Neural cell (in vitro differentiated cells): ENCODE data around the gene CSTB. TPM values are rescaled to one million over a fixed set of nuclear protein-coding genes. Genes with fewer than 3 reads are reported as not detected.

ENCODE experiments used
- H2AFZ ChIP-seq: fragments of 200-600, 300-800 bp; sonication (generic), shearing (Covaris generic); 2 replicates; pipeline ENCODE4 v1.6.0; 2014; ENCODE audit warnings: low read depth, mild to moderate bottlenecking, antibody characterized with exemption, low read length, moderate library complexity
- H3F3A ChIP-seq: fragments of 200-600 bp; shearing (Covaris generic); 2 replicates; pipeline ENCODE4 v1.6.1; 2016; ENCODE audit warnings: mild to moderate bottlenecking, moderate library complexity, mixed read lengths, antibody characterized with exemption, low read length; ENCODE audit not compliant: insufficient read depth, poor library complexity, severe bottlenecking
- H3K27ac ChIP-seq: fragments of 200-600, 300-800 bp; sonication (generic), shearing (Covaris generic); 2 replicates; pipeline ENCODE4 v1.5.1; 2014; ENCODE audit warnings: mild to moderate bottlenecking, low read length, moderate library complexity
- H3K27me3 ChIP-seq: fragments of 300-800, 200-600 bp; sonication (generic), shearing (Covaris generic); 2 replicates; pipeline ENCODE4 v1.6.0; 2014; ENCODE audit warnings: mild to moderate bottlenecking, low read depth, low read length, moderate library complexity; ENCODE audit not compliant: insufficient read depth
- H3K36me3 ChIP-seq: fragments of 300-800, 200-600 bp; sonication (generic), shearing (Covaris generic); 2 replicates; pipeline ENCODE4 v1.5.1; 2014; ENCODE audit warnings: mild to moderate bottlenecking, antibody characterized with exemption, low read length, moderate library complexity; ENCODE audit not compliant: insufficient read depth
- H3K4me2 ChIP-seq: fragments of 300-800, 200-600 bp; sonication (generic), shearing (Covaris generic); 2 replicates; pipeline ENCODE4 v1.6.0; 2014; ENCODE audit warnings: mild to moderate bottlenecking, low read length
- H3K4me3 ChIP-seq: fragments of 300-800, 200-600 bp; sonication (generic), shearing (Covaris generic); 2 replicates; pipeline ENCODE4 v1.5.1; 2014; ENCODE audit warnings: mild to moderate bottlenecking, low read length, moderate library complexity
- H3K79me2 ChIP-seq: fragments of 200-600 bp; shearing (Covaris generic); replicated peaks from 2 replicates; pipeline ENCODE4 v1.6.0; 2014; ENCODE audit warnings: mild to moderate bottlenecking, low read length, moderate library complexity; ENCODE audit not compliant: insufficient read depth
- H3K9ac ChIP-seq: fragments of 300-800, 200-600 bp; sonication (generic), shearing (Covaris generic); 2 replicates; pipeline ENCODE4 v1.6.1; 2016; ENCODE audit warnings: mild to moderate bottlenecking, low read length, mixed read lengths
- H3K9me2 ChIP-seq: fragments of 200-600 bp; shearing (Covaris generic); 2 replicates; pipeline ENCODE4 v1.6.1; 2016; ENCODE audit warnings: mild to moderate bottlenecking, low read length, mixed read lengths; ENCODE audit not compliant: insufficient read depth
- H3K9me3 ChIP-seq: fragments of 200-600, 300-800 bp; sonication (generic), shearing (Covaris generic); 2 replicates; pipeline ENCODE4 v1.6.1; 2016; ENCODE audit warnings: mild to moderate bottlenecking, mixed run types, low read length, moderate library complexity, mixed read lengths
- H4K20me1 ChIP-seq: fragments of 200-600 bp; shearing (Covaris generic); 2 replicates; pipeline ENCODE4 v1.6.1; 2016; ENCODE audit warnings: mild to moderate bottlenecking, mixed run types; ENCODE audit not compliant: insufficient read depth
- EP300 ChIP-seq: fragments of 450-650 bp; conservative IDR thresholded peaks from 2 replicates; pipeline ENCODE4 v1.6.1; 2014; ENCODE audit warnings: antibody characterized with exemption, mild to moderate bottlenecking, moderate library complexity; ENCODE audit not compliant: poor library complexity, severe bottlenecking
- EZH2 ChIP-seq: fragments of 200-600, 300-800 bp; shearing (Covaris generic), sonication (generic); IDR thresholded peaks from 2 replicates; pipeline ENCODE4 v1.6.1; 2014; ENCODE audit warnings: antibody characterized with exemption, low read length, borderline replicate concordance, mild to moderate bottlenecking; ENCODE audit not compliant: insufficient read depth, poor library complexity, severe bottlenecking
- MXI1 ChIP-seq: fragments of 450-650 bp; conservative IDR thresholded peaks from 2 replicates; pipeline ENCODE4 v1.6.1; 2014; ENCODE audit warnings: antibody characterized with exemption, mild to moderate bottlenecking; ENCODE audit not compliant: poor library complexity, severe bottlenecking
- POLR2AphosphoS5 ChIP-seq: IDR thresholded peaks from 2 replicates; pipeline ENCODE4 v1.6.1; 2012
- RAD21 ChIP-seq: fragments of 450-650 bp; conservative IDR thresholded peaks from 2 replicates; pipeline ENCODE4 v1.6.1; 2014; ENCODE audit warnings: antibody characterized with exemption, mild to moderate bottlenecking, moderate library complexity
- SMC3 ChIP-seq: fragments of 450-650 bp; conservative IDR thresholded peaks from 2 replicates; pipeline ENCODE4 v1.6.1; 2014; ENCODE audit warnings: antibody characterized with exemption, mild to moderate bottlenecking, moderate library complexity; ENCODE audit not compliant: poor library complexity
- TAF1 ChIP-seq: IDR thresholded peaks from 2 replicates; pipeline ENCODE4 v1.6.1; 2012; ENCODE audit warnings: low read depth
- polyA plus RNA-seq: library from polyadenylated mRNA; depleted of rRNA; stranded (reverse); fragments of >200 nt; gene quantifications from 2 replicates; pipeline ENCODE4 v1.2.3, GENCODE V29; 2014
- TF ChIP-seq, protein P1 (sequence below): fragments of 450-650 bp; IDR thresholded peaks from 2 replicates; pipeline ENCODE4 v1.5.1; 2014; ENCODE audit warnings: antibody characterized with exemption, mild to moderate bottlenecking, moderate library complexity; ENCODE audit not compliant: poor library complexity, severe bottlenecking
- TF ChIP-seq, protein P2 (sequence below): IDR thresholded peaks from 2 replicates; pipeline ENCODE4 v1.6.1; 2012; ENCODE audit warnings: borderline replicate concordance

CSTB gene
- polyA plus RNA-seq, 1 donor from 2014 or later, result 9.7 TPM

DNA sequence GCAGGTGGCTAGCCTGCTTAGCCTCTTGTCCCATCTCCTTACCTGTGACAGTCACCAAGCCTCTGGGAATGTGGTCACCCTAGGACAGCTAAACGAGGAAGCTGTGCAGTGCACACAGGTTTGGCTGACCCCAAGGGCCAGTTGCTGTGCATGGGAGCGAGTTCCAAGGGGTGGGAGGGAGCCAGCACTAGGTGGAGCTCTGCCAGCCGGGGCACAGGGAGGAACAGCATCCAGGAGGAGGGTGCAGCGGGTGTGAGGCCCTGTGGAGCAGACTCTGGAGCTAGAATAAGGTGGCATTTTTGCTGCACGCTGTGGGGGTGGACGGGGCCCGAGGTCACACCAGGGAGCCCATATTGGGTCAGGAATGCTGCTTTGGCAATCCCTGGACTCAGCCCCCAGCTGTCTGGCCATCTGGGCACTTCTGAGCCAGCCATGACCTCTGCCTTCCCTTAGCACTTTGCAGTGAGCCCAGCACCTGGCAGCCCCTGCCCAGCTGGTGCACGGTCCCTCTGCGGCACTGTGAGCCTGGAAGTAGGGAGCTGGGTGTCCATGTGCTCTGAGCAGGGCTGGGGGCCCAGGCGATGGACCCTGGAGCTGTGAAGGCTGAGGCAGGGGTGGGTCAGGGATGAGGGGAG is 48.5 kb downstream of the CSTB start:
- H3K27ac ChIP-seq, result peak overlapping the region; percentile 52
- TF ChIP-seq SMC3 (no peak), POLR2AphosphoS5 (no peak), RAD21 (no peak), TAF1 (no peak), MXI1 (no peak), EZH2 (no peak), EP300 (no peak)
- TF ChIP-seq, protein P1, sequence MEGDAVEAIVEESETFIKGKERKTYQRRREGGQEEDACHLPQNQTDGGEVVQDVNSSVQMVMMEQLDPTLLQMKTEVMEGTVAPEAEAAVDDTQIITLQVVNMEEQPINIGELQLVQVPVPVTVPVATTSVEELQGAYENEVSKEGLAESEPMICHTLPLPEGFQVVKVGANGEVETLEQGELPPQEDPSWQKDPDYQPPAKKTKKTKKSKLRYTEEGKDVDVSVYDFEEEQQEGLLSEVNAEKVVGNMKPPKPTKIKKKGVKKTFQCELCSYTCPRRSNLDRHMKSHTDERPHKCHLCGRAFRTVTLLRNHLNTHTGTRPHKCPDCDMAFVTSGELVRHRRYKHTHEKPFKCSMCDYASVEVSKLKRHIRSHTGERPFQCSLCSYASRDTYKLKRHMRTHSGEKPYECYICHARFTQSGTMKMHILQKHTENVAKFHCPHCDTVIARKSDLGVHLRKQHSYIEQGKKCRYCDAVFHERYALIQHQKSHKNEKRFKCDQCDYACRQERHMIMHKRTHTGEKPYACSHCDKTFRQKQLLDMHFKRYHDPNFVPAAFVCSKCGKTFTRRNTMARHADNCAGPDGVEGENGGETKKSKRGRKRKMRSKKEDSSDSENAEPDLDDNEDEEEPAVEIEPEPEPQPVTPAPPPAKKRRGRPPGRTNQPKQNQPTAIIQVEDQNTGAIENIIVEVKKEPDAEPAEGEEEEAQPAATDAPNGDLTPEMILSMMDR, result no peak
- TF ChIP-seq, protein P2, sequence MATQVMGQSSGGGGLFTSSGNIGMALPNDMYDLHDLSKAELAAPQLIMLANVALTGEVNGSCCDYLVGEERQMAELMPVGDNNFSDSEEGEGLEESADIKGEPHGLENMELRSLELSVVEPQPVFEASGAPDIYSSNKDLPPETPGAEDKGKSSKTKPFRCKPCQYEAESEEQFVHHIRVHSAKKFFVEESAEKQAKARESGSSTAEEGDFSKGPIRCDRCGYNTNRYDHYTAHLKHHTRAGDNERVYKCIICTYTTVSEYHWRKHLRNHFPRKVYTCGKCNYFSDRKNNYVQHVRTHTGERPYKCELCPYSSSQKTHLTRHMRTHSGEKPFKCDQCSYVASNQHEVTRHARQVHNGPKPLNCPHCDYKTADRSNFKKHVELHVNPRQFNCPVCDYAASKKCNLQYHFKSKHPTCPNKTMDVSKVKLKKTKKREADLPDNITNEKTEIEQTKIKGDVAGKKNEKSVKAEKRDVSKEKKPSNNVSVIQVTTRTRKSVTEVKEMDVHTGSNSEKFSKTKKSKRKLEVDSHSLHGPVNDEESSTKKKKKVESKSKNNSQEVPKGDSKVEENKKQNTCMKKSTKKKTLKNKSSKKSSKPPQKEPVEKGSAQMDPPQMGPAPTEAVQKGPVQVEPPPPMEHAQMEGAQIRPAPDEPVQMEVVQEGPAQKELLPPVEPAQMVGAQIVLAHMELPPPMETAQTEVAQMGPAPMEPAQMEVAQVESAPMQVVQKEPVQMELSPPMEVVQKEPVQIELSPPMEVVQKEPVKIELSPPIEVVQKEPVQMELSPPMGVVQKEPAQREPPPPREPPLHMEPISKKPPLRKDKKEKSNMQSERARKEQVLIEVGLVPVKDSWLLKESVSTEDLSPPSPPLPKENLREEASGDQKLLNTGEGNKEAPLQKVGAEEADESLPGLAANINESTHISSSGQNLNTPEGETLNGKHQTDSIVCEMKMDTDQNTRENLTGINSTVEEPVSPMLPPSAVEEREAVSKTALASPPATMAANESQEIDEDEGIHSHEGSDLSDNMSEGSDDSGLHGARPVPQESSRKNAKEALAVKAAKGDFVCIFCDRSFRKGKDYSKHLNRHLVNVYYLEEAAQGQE, result no peak
- peak overlapping the region; percentile 69 for H3K9ac ChIP-seq
- H4K20me1 ChIP-seq, result no peaks in the 10 kb centered on the region
- H2AFZ ChIP-seq, result no peak overlapping the region
- H3K36me3 ChIP-seq, result no peaks in the 10 kb centered on the region
- H3K4me3 ChIP-seq, result peak overlapping the region; percentile 71
- H3K9me2 ChIP-seq, result no peaks in the 10 kb centered on the region
- no peaks in the 10 kb centered on the region for H3K79me2 ChIP-seq
- H3K9me3 ChIP-seq, result no peaks in the 10 kb centered on the region
- no peak overlapping the region for H3K4me2 ChIP-seq
- no peaks in the 10 kb centered on the region for H3F3A ChIP-seq
- H3K27me3 ChIP-seq, result no peaks in the 10 kb centered on the region

DNA sequence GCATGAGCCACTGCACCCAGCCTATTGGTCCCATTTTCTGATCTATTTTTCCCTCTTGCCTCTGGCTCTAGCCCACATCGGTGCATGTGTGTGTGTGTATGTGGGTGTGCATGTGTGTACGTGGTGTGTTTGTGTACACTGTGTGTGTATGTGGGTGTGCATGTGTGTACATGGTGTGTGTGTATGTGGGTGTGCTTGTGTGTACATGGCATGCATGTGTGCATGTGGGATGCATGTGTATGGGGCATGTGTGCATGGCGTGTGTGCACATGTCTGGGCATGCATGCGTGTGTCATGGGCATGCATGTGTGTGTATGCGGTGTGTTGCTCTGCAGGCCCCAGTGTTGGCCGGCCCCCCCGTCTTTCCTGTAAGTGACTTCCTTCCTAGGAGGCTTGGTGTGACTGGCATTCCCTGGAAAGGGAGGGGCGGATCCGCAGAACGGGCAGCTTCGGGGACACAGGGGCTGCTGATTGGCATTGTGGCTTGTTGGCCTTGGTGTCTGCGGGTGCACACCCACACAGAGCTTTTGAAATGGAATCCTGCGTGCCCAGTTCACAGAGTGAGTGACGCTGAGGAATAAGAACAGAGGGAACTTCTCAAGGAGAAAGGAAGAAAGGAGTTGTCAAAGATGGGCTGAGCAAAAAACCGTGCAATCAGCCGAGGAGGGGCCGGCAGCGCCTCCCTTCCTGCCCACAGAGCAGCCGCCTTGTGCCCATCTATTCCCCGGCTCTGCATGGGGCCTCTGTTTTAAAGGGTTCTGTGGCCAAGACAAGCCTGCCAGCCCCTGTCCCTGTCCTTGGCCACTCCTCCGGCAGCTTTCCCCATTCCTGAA is 49.2 kb downstream of the CSTB start:
- no peak overlapping the region for H3K4me2 ChIP-seq
- H3K9ac ChIP-seq, result no peak overlapping the region
- no peak overlapping the region for H3K4me3 ChIP-seq
- TF ChIP-seq TAF1 (no peak), EZH2 (no peak), MXI1 (no peak), EP300 (no peak), RAD21 (no peak), POLR2AphosphoS5 (no peak), SMC3 (no peak)
- TF ChIP-seq, protein P2, result no peak
- TF ChIP-seq, protein P1, result no peak
- H3K27me3 ChIP-seq, result no peaks in the 10 kb centered on the region
- no peak overlapping the region for H3K27ac ChIP-seq
- no peaks in the 10 kb centered on the region for H3K9me2 ChIP-seq
- no peaks in the 10 kb centered on the region for H4K20me1 ChIP-seq
- no peaks in the 10 kb centered on the region for H3F3A ChIP-seq
- H2AFZ ChIP-seq, result no peak overlapping the region
- no peaks in the 10 kb centered on the region for H3K36me3 ChIP-seq
- H3K79me2 ChIP-seq, result no peaks in the 10 kb centered on the region
- no peaks in the 10 kb centered on the region for H3K9me3 ChIP-seq
